IPS-NIHi11 (cell line): ENCODE results near the gene RAD52.

ENCODE experiments used
- DNase-seq: peaks from one replicate; pipeline ENCODE4 v3.0.0; 2012; ENCODE audit warnings: mixed read lengths, low spot score

The RAD52 gene

GRCh38 chr12:913919-914698, 35.4 kb downstream of the RAD52 start:
- DNase-seq = no peak

GRCh38 chr12:912466-913235, 36.8 kb downstream of the RAD52 start:
- no peak for DNase-seq

GRCh38 chr12:911191-911826, 38.2 kb downstream of the RAD52 start:
- DNase-seq = no peak

- no peak for DNase-seq
These were observed 39.1 kb downstream of the RAD52 start for GRCh38 chr12:910416-910815.

GRCh38 chr12:909861-910260, 39.6 kb downstream of the RAD52 start:
- DNase-seq = no peak

GRCh38 chr12:907413-908185, 41.9 kb downstream of the RAD52 start:
- DNase-seq = no peak

GRCh38 chr12:906062-906585, 43.4 kb downstream of the RAD52 start:
- no peak for DNase-seq

- no peak for DNase-seq
These were observed 44.0 kb downstream of the RAD52 start for GRCh38 chr12:905261-906031.

GRCh38 chr12:904010-904414, 45.5 kb downstream of the RAD52 start:
- no peak for DNase-seq

- DNase-seq = no peak
These were observed 46.4 kb downstream of the RAD52 start for GRCh38 chr12:903055-903454.

GRCh38 chr12:902581-902980, 46.9 kb downstream of the RAD52 start:
- no peak for DNase-seq

- DNase-seq = no peak
These were observed 52.1 kb downstream of the RAD52 start for GRCh38 chr12:897386-897785.

GRCh38 chr12:896031-896430, 53.5 kb downstream of the RAD52 start:
- no peak for DNase-seq

GRCh38 chr12:894226-894625, 55.3 kb downstream of the RAD52 start:
- no peak for DNase-seq

- no peak for DNase-seq
These were observed 63.3 kb downstream of the RAD52 start for GRCh38 chr12:886206-886605.

GRCh38 chr12:885701-886100, 63.8 kb downstream of the RAD52 start:
- no peak for DNase-seq

GRCh38 chr12:884746-885414, 64.6 kb downstream of the RAD52 start:
- no peak for DNase-seq

GRCh38 chr12:880656-881055, 68.8 kb downstream of the RAD52 start:
- no peak for DNase-seq

GRCh38 chr12:879641-880040, 69.9 kb downstream of the RAD52 start:
- no peak for DNase-seq

GRCh38 chr12:873954-874353, 75.5 kb downstream of the RAD52 start:
- no peak for DNase-seq

GRCh38 chr12:870378-870777, 79.1 kb downstream of the RAD52 start:
- no peak for DNase-seq
